Placental epithelial cell (primary cell): ENCODE data around the gene BCL2L15. TPM values are rescaled to one million over a fixed set of nuclear protein-coding genes. Genes with fewer than 3 reads are reported as not detected.

ENCODE experiments used
- total RNA-seq: library from RNA; depleted of rRNA; stranded (reverse); fragments of >200 nt; gene quantifications from 2 replicates; pipeline ENCODE4 v1.2.3, GENCODE V29; 2012

The BCL2L15 gene
- total RNA-seq, result 0.11 and 0.39 TPM in 2 replicates

GRCh38 chr1:113887402-113888175, at the start of gene BCL2L15:
TSS of gene BCL2L15 (minus strand) at chr1:113887581. CDS start at chr1:113887375, 206 bp downstream.

GRCh38 chr1:113928941-113929749, 41.8 kb upstream of the BCL2L15 start, which contains the start of gene HIPK1:
TSS of gene HIPK1 (plus strand) at chr1:113929324.

DNA sequence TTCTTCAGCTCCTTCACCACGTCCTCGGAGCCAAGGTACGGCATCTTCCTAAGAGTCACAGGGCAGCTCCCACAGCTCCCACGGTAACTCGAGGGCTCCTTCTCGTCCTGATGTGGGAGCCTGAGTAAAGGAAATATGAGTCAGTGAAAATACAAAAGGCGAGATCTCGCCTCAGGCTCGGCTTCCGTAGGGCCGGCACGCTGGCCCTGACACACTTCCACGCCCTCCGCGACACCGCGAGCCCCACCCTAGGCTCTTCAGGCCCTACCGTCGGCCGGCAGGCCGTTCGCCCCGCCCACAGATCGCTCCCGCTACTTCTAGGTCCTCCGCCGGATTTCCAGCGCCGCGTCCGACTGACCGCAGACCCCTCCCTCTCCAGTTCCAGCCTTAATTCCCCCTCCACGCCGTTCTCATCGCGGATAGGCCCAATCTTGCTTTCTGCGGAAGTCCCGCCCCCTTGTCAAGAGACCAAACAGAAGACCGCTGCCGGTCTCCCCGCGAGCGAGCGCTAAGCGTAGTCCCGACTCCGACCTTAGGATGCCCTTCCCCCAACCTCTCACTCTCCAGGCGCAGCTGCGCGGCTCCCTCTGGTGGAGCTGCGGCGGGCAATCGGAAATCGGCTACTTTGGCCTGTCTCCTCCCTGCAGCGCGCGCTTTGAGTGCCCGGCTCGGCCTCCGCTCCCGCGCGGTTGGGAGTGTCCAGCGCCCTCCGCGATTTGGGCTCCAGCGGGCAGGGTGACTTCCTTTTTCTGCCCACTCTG, 17.5 kb upstream of the BCL2L15 start, which contains the start of the genes AP4B1 and DCLRE1B:
TSS of gene AP4B1 (minus strand) at position 126 of the 761 bp plus-strand sequence. CDS start at position 44, 82 bp downstream.
TSS of gene DCLRE1B (plus strand) at position 653 of the 761 bp plus-strand sequence. CDS start 261 bp downstream, outside the sequence.

DNA sequence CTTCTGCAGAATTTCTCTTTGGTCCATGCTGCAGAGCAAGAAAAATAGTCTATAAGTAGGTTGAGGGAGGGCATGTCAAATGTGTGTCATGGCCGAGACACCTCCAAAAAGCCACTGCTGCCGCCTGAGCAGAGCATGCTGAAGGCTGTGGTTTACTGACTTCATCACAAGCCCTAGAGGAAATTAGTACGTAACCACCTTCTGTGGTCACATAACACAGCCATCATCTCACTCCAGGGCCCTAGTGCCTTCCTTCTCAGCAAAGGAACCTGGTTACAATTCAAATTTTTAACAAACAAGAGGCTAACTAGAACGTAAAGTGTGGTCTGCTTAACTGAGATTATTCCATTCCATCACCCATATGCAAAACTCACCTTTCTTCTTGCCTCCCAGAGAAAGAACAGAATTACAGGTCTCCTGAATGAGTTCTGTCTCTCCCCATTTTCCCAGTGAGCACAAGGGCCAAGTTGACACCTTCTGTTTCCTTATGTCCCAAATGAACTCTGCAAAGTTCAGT, 15.7 kb downstream of the BCL2L15 start, which contains the start of gene PTPN22:
TSS of gene PTPN22 (minus strand) at position 116 of the 517 bp plus-strand sequence.

Other genes starting within 250 kb of the BCL2L15 start
- gene PHTF1, start 128.1 kb downstream of the BCL2L15 start, total RNA-seq, result 22.0 and 40.8 TPM in 2 replicates
- gene RSBN1, start 75.1 kb downstream of the BCL2L15 start, total RNA-seq, result 12.1 and 15.3 TPM in 2 replicates
- gene PTPN22, start 15.9 kb downstream of the BCL2L15 start, total RNA-seq, result not detected in 2 replicates
- 8.1 and 10.6 TPM in 2 replicates for gene AP4B1, start 17.2 kb upstream of the BCL2L15 start, total RNA-seq
- 3.1 and 3.8 TPM in 2 replicates for gene DCLRE1B, start 17.7 kb upstream of the BCL2L15 start, total RNA-seq
- 17.7 and 32.0 TPM in 2 replicates for gene HIPK1, start 41.7 kb upstream of the BCL2L15 start, total RNA-seq
- gene OLFML3, start 91.9 kb upstream of the BCL2L15 start, total RNA-seq, result 670 and 834 TPM in 2 replicates